Immature natural killer cell (primary cell): Measurements from ENCODE around the gene CROCC2. TPM values are rescaled to one million over a fixed set of nuclear protein-coding genes. Genes with fewer than 3 reads are reported as not detected.

Experiments
- DNase-seq, 3 donors: peaks; one replicate each; pipeline ENCODE4 v3.0.0; 2022; ENCODE audit warnings: mixed read lengths in 1 of 3
- H3K27ac Mint-ChIP-seq, 6 donors: one replicate each; pipeline ENCODE4 v1.8.0; 2020; ENCODE audit warnings: mixed read lengths in 6 of 6, mild to moderate bottlenecking in 5 of 6, inconsistent platforms in 4 of 6, moderate library complexity in 3 of 6
- H3K27me3 Mint-ChIP-seq, 3 donors: one replicate each; pipeline ENCODE4 v1.8.0; 2020 to 2021; ENCODE audit warnings: low read depth in 3 of 3, mild to moderate bottlenecking in 3 of 3, mixed read lengths in 3 of 3, moderate library complexity in 3 of 3, inconsistent platforms in 1 of 3
- H3K36me3 Mint-ChIP-seq, 3 donors: one replicate each; pipeline ENCODE4 v1.8.0; 2020; ENCODE audit warnings: mixed read lengths in 3 of 3, inconsistent platforms in 2 of 3, mild to moderate bottlenecking in 2 of 3
- H3K4me1 Mint-ChIP-seq, 2 donors: one replicate each; pipeline ENCODE4 v1.8.0; 2020; ENCODE audit warnings: inconsistent platforms in 2 of 2, mild to moderate bottlenecking in 2 of 2, mixed read lengths in 2 of 2, moderate library complexity in 1 of 2
- H3K4me3 Mint-ChIP-seq, 5 donors: one replicate each; pipeline ENCODE4 v1.8.0; 2020; ENCODE audit warnings: mild to moderate bottlenecking in 5 of 5, mixed read lengths in 5 of 5, inconsistent platforms in 3 of 5, moderate library complexity in 3 of 5
- H3K9me3 Mint-ChIP-seq, 6 donors: one replicate each; pipeline ENCODE4 v1.8.0; 2020; ENCODE audit warnings: mild to moderate bottlenecking in 6 of 6, mixed read lengths in 6 of 6, inconsistent platforms in 4 of 6, moderate library complexity in 3 of 6
- polyA plus RNA-seq, 3 donors: library from polyadenylated mRNA; unstranded; fragments of 300-500 nt; fragmentation: Illumina TruSeq; gene quantifications; one replicate each; pipeline ENCODE4 v1.2.3, GENCODE V29; 2021

Gene CROCC2
- polyA plus RNA-seq, 3 donors from 2014 or later, result not detected

DNA sequence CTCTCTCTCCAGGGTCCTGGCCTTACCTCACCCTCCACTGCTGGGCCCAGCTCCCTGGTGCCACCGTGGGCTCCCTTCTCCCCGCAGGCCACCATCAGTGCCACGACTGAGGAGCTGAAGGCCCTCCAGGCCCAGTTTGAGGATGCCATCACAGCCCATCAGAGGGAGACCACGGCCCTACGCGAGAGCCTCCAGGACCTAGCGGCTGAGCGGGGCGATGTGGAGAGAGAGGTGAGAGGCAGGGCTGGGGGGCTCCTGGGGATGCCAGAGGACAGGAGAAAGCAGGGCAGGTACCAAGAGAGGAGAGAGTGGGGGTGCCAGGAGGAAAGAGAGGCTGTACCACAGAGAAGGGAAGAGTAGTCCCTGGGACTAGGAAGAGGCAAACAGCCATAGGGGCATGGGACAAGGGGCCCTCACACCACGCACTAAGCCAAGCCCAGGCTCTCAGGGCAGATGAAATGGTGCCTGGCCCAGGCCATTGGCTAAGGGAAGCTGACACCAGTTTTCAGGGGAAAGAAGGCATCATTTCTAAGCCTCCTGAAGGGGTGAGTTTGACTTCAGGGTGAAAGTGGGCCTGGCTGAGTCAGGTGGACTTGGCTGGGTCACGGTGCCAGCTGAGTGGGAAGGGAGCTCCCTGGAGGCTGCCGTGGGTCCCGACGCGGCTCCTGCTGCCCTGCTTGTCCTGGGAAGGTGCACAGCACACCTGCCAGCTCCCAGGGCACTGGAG, 53.2 kb downstream of the CROCC2 start:
- no peaks in the 10 kb centered on the region for H3K36me3 Mint-ChIP-seq
- H3K4me3 Mint-ChIP-seq, result no peak overlapping the region
- no peaks in the 10 kb centered on the region for H3K4me1 Mint-ChIP-seq
- no peak for DNase-seq
- no peaks in the 10 kb centered on the region for H3K9me3 Mint-ChIP-seq
- no peaks in the 10 kb centered on the region for H3K27me3 Mint-ChIP-seq
- no peak overlapping the region for H3K27ac Mint-ChIP-seq

DNA sequence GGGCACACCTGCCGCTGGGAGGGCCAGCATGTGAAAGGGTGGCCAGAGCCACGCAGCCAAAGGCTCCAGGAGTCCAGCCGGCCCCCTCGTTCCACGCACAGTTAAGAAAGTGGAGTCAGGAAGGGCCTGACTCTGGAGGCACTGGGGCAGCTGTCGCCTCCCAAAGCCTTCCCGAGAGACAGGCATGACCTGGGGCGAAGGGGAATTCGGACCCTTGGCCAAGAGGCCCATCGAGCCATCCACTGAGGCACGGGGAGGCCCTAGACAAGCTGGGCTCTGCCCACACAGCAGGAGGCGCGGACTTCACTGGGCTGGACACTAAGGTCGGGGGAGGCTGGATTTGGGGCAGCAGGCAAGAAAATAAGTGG, 53.8 kb downstream of the CROCC2 start:
- no peaks in the 10 kb centered on the region for H3K9me3 Mint-ChIP-seq
- no peaks in the 10 kb centered on the region for H3K4me1 Mint-ChIP-seq
- DNase-seq, result no peak
- H3K27ac Mint-ChIP-seq, result no peak overlapping the region
- H3K4me3 Mint-ChIP-seq, result no peak overlapping the region
- H3K36me3 Mint-ChIP-seq, result no peaks in the 10 kb centered on the region
- no peaks in the 10 kb centered on the region for H3K27me3 Mint-ChIP-seq

DNA sequence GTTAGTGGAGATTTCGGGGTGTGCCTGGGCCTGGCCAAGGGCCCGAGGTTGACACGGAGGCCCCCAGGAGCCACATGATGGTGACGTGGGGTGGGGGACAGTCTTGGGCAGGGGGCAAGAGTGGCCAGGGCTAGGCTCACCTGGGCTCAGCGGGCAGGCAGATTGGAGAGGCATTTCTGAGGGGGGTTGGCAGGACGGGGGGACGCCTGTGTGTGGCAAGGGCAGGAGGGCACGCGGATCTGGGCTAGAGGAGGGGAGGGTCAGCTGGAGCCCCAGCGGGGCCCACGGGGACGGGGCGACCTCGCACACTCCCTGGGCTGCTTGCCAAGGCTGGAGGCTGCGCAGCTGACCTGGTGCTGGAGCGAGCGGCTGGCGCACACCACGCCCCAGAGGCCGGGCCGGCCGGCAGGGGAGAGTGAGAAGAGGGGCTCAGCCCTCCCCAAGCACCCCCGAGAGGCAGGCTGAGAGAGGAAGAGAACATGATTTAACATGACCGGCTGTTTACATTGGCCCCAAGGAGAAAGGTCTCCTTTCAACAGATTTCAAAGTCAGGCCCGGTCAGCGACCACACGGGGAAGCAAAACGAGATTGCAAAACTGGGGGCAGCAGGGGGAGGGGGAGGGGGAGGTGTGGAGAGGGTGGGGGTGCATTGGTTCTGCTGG, 54.3 kb downstream of the CROCC2 start:
- H3K4me3 Mint-ChIP-seq, result no peak overlapping the region
- no peaks in the 10 kb centered on the region for H3K27me3 Mint-ChIP-seq
- no peaks in the 10 kb centered on the region for H3K4me1 Mint-ChIP-seq
- no peak for DNase-seq
- H3K36me3 Mint-ChIP-seq, result no peaks in the 10 kb centered on the region
- H3K9me3 Mint-ChIP-seq, result no peaks in the 10 kb centered on the region
- no peak overlapping the region for H3K27ac Mint-ChIP-seq

DNA sequence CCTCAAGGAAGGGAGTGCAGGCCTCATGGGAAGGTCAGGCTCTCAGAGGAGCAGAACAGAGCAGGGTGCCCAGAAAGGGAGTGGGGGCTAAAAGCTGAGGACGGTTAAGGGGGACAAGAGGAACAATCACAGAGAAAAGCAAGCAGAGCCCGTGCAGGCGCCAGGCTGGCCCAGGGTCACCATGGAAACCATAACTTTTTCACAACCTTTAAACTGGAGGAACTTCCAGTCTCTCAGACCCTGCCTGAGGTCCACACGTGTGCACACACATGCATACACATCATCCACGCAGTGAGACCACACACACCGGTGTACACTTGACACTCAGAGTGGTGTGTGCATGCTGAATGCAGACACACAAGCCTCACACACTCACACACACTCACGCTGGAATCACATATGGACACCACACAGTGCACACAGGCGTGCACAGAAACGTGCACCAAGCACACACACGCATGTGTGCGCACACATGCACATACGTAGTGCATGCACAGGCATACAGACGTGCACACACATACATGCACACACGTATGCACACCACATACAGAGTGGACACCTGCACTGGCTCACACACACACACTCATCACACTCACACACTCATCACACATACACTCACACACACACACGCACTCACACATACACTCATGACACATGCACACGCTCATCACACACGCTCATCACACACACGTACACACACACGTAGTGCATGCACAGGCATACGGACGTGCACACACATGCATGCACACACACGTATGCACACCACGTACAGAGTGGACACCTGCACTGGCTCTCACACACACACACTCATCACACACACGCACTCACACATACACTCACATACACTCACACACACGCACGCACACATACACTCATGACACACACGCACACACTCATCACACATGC, 55.1 kb downstream of the CROCC2 start:
- no peaks in the 10 kb centered on the region for H3K9me3 Mint-ChIP-seq
- H3K4me1 Mint-ChIP-seq, result no peaks in the 10 kb centered on the region
- no peaks in the 10 kb centered on the region for H3K27me3 Mint-ChIP-seq
- H3K27ac Mint-ChIP-seq, result no peak overlapping the region
- H3K4me3 Mint-ChIP-seq, result no peak overlapping the region
- no peaks in the 10 kb centered on the region for H3K36me3 Mint-ChIP-seq
- DNase-seq, result no peak

DNA sequence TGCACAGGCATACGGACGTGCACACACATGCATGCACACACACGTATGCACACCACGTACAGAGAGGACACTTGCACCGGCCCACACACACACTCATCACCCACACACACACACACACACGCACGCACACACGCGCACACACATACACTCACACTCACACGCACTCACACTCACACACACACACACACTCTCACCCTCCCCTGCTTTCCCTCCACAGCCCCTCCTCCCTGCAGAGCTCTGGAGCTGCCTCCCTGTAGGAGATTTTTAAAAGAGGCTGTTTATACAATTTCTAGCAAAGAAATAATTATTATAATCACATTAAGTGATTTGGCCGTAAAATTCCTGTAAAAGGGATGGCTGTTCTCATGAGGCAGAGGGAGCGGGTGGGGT, 55.8 kb downstream of the CROCC2 start:
- no peak overlapping the region for H3K4me3 Mint-ChIP-seq

DNA sequence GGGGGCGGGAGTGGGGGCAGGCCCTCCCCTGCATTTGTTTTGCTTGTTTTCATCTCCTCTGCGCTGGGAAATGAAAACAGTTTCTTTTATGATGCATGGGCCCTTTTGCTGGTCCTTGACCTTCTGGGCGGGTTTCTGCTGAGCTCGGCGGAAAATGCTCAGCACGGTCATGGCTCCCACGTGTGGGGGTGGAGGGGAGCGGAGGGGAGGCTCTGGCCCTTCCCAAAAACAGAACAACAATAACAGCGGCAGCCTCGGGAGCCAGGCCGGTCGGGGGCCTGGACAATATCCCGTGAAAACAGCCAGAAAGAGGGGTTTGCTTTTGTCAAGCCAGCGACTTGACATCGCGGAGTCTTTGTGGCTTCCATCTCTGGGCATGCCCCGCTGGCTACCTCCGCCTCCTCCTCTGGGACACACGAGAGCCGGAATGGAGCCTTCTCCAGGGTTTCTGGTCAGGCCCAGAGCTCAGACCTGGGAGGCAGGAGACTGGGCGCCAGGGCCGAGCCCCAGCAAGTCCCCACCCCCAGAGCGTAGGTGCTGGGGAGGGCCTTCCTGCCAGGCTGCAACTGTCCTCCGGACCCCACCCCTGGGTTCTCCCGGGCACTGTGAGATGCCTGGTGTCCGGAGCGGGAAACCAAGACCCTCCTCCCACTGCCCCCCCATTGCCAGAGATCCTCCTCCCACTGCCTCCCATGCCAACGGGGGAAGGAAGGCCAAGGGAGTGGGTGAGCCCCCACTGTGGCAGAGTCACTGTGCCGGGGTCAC, 56.3 kb downstream of the CROCC2 start:
- no peaks in the 10 kb centered on the region for H3K36me3 Mint-ChIP-seq
- H3K9me3 Mint-ChIP-seq, result no peaks in the 10 kb centered on the region
- no peaks in the 10 kb centered on the region for H3K27me3 Mint-ChIP-seq
- H3K4me1 Mint-ChIP-seq, result no peaks in the 10 kb centered on the region
- H3K27ac Mint-ChIP-seq, result no peak overlapping the region
- H3K4me3 Mint-ChIP-seq, result no peak overlapping the region
- no peak for DNase-seq

More for the DNA sequence above, 55.8 kb downstream of the CROCC2 start:
- DNase-seq, result no peak
- Mint-ChIP-seq H3K4me1 (no peaks in the 10 kb centered on the region), H3K9me3 (no peaks in the 10 kb centered on the region), H3K36me3 (no peaks in the 10 kb centered on the region), H3K27me3 (no peaks in the 10 kb centered on the region), H3K27ac (no peak overlapping the region)

DNA sequence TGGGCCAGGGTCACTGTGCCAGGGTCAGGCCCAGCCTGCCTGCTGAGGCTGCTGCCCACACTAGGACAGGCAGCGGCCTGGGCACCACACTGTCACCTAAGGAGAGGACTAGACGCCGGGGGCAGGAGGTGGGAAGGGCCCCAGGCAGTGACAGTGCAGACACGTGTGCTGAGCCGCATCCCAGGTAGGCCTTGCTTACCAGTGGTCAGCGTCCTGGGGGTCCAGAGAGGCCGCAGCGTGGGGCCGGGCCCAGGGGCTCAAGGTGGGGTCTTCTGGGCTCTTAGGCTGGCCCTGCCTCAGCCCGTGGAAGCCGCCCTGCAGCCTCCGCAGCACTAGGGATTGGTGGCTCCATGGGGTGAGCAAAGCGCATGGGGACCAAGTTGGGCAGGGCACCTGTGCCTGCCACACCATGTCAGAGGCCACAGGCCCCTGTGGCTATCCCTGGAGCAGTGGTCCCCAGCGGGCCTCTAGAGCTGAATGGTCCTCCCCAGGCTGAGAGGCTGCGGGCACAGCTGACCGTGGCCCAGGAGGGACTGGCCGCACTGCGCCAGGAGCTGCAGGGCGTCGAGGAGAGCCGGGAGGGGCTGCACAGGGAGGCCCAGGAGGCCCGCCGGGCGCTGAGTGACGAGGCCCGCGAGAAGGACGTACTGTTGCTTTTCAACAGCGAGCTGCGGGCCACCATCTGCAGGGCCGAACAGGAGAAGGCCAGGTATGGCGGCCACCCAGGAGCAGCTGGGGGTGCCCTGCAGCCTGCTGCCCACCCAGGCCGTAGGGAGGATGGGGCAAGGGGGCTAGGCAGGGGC, 57.1 kb downstream of the CROCC2 start:
- Mint-ChIP-seq H3K27ac (no peak overlapping the region), H3K9me3 (no peaks in the 10 kb centered on the region), H3K4me3 (no peak overlapping the region), H3K36me3 (no peaks in the 10 kb centered on the region), H3K4me1 (no peaks in the 10 kb centered on the region), H3K27me3 (no peaks in the 10 kb centered on the region)
- DNase-seq, result no peak

DNA sequence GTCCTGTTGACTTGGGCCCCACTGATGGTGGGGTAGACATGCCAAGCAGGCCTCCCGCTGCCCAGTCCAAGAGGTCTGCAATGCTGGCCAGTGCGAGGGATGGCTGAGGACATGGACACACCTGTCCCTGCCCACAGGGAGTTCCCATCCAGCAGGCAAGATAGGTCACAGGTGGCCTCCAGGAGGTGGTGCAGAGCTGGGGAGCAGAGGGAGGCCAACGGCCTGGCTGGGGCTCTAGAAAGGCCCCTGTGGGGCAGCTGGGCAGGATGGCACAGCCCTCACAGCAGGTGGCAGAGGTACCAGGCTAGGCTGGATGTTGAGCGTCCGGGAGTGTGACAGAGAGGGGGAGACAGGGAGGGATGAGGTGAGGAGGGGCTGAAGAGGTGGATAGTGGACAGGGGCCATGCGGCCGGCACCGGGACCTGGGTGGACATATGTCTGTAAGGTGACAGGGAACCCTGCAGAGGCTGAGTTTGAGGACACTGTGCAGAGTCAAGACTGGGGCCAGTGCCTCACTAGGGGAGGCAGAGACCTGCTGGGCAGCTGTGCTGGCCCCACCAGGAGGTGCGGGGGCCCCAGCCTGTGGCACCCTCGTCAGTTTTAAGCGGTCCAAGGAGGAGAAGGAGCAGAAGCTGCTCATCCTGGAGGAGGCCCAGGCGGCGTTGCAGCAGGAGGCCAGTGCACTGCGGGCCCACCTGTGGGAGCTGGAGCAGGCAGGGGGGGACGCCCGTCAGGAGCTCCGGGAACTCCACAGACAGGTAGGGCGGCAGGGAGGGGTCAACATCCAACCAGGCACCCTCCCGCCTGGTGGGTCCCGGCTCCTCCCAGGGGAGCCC, 58.0 kb downstream of the CROCC2 start:
- no peaks in the 10 kb centered on the region for H3K4me1 Mint-ChIP-seq
- H3K4me3 Mint-ChIP-seq, result no peak overlapping the region
- DNase-seq, result no peak
- H3K9me3 Mint-ChIP-seq, result no peaks in the 10 kb centered on the region
- no peak overlapping the region for H3K27ac Mint-ChIP-seq
- no peaks in the 10 kb centered on the region for H3K27me3 Mint-ChIP-seq
- no peaks in the 10 kb centered on the region for H3K36me3 Mint-ChIP-seq

DNA sequence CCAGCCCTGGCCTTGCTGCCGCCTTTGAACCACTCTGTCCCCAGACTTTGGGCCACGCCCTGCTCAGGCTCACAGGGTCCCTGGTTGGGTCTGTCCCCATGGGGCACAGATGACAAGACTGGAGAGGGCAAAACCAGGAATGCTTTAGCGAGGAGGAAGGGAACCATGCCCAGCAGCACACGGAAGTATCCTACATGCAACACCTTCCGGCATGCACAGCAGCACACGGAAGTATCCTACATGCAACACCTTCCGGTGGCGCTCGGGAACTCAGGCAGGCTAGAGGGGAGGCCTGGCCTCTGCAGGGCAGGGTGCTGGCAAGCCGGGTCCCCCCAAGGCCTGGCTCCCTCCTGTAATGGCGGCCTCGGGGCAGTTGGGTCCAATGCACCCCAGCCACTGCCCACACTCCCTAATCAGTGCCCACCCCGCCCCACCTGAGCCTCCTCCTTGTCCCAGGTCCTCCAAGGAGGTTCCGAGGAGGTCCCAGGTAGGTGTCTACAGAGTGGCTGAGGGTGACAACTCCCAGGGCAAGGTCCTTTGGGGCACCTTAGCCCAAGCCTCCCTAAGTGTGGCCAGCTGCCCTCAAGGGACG, 58.7 kb downstream of the CROCC2 start:
- Mint-ChIP-seq H3K27me3 (no peaks in the 10 kb centered on the region), H3K27ac (no peak overlapping the region), H3K4me1 (no peaks in the 10 kb centered on the region), H3K36me3 (no peaks in the 10 kb centered on the region), H3K9me3 (no peaks in the 10 kb centered on the region), H3K4me3 (no peak overlapping the region)
- no peak for DNase-seq

DNA sequence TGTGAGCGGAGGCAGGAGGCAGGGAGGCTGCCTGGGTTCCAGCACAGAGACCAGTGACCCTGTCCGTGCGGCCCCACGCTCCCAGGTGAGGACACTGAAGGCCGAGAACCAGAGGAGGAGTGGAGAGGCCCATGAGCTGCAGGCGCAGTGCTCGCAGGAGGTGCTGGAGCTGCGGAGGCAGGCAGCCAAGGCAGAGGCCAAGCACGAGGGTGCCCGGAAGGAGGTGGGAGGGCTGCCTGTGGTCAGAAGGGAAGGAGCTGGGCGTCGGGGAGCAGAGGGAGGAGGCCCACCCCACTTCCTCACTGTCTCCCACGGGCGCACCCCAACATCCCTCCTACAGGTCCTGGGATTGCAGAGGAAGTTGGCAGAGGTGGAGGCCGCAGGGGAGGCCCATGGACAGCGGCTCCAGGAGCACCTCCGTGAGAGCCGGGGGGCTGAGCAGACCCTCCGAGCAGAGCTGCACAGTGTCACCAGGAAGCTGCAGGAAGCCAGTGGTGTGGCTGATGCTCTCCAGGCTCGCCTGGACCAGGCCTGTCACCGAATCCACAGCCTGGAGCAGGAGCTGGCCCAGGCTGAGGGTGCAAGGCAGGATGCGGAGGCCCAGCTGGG, 59.3 kb downstream of the CROCC2 start:
- Mint-ChIP-seq H3K36me3 (no peaks in the 10 kb centered on the region), H3K4me3 (no peak overlapping the region), H3K4me1 (no peaks in the 10 kb centered on the region), H3K27ac (no peak overlapping the region), H3K9me3 (no peaks in the 10 kb centered on the region), H3K27me3 (no peaks in the 10 kb centered on the region)
- no peak for DNase-seq

DNA sequence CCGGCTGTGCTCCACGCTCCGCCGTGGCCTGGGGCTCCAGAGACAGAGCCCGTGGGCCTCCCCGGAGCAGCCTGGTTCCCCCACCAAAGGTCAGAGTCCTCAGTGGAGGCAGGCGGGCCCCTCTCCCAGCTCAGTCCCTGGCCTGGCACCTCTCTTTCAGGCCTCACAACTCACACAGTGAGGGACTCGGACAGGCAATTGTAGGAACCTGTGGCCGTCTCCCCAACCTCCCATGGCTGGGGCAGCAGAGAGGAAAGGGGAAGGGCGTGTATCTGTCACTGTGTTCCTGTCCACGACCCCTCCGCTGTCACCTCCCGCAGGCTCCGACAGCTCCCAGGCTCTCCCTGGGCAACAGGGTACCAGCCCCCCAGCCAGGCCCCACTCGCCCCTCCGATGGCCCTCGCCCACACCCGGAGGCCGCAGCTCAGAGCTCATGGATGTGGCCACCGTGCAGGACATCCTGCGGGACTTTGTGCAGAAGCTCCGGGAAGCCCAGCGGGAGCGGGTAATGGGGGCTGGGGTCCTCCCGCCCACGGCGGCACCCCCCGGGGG, 59.8 kb downstream of the CROCC2 start:
- no peak overlapping the region for H3K4me3 Mint-ChIP-seq
- H3K9me3 Mint-ChIP-seq, result no peaks in the 10 kb centered on the region
- no peaks in the 10 kb centered on the region for H3K36me3 Mint-ChIP-seq
- no peaks in the 10 kb centered on the region for H3K27me3 Mint-ChIP-seq
- H3K27ac Mint-ChIP-seq, result no peak overlapping the region
- no peak for DNase-seq
- H3K4me1 Mint-ChIP-seq, result no peaks in the 10 kb centered on the region

DNA sequence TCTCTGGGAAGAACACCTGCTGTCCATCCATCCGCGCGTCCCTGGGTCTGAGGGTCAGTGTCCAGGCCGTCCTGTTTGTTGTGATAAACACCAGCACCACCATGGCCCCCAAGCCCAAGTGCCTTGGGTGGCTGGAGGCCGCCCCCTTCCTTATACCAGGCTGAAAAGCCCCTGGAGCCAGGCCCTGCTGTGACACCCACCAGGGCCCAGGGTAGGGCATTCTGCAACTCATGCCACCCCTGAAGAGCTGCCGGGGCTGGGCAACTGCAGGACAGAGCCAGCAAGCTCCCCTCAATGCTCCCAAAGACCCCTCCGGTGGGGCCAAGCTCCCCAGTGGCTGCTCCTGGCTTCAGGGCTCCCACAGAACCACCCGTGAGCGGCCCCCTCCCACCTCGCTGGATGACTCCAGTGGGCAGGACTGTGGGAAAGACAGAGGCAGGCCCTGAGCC, 60.3 kb downstream of the CROCC2 start:
- no peaks in the 10 kb centered on the region for H3K9me3 Mint-ChIP-seq
- peaks cover 0 to under 1% (median 0%) of the 10 kb centered on the region in 3 donors for H3K27me3 Mint-ChIP-seq
- no peak for DNase-seq
- H3K27ac Mint-ChIP-seq, result no peak overlapping the region
- H3K36me3 Mint-ChIP-seq, result no peaks in the 10 kb centered on the region
- H3K4me1 Mint-ChIP-seq, result no peaks in the 10 kb centered on the region
- no peak overlapping the region for H3K4me3 Mint-ChIP-seq
